Psoas muscle (tissue), 8 donors: ENCODE measurements around the gene KRT31. TPM values are rescaled to one million over a fixed set of nuclear protein-coding genes. Genes with fewer than 3 reads are reported as not detected.
"Not testable (repeated sequence)": the region's sequence is repeated elsewhere in the genome, so short reads cannot be mapped to it uniquely, and the experiment has no call there.

Source experiments
- ATAC-seq, 4 donors: fragments of 200-7000 bp; cut with Tn5 transposase; one replicate each; pipeline ENCODE4 v1.9.1; 2020; ENCODE audit warnings: moderate library complexity in 3 of 4, mild to moderate bottlenecking in 2 of 4
- DNase-seq, 2 donors: peaks; one replicate each; pipeline ENCODE4 v3.0.0-alpha.2; 2020
- H3K27ac ChIP-seq: fragments of 200-600 bp; one replicate; pipeline ENCODE4 v1.8.0; 2022
- H3K27me3 ChIP-seq, 3 donors: fragments of 200-600 bp in 1 of 3; one replicate each; pipeline versions ENCODE4 v1.6.1 to v1.8.0; 2013 to 2022; ENCODE audit warnings: low read length in 2 of 3, mild to moderate bottlenecking in 2 of 3, moderate library complexity in 1 of 3; ENCODE audit not compliant: insufficient read depth in 3 of 3
- H3K36me3 ChIP-seq, 2 donors: fragments of 200-600 bp in 1 of 2; one replicate each; pipeline versions ENCODE4 v1.6.1 to v1.8.0; 2013 to 2022; ENCODE audit warnings: low read depth in 1 of 2, mild to moderate bottlenecking in 1 of 2, moderate library complexity in 1 of 2; ENCODE audit not compliant: insufficient read depth in 1 of 2
- H3K4me1 ChIP-seq: fragments of 200-600 bp; one replicate; pipeline ENCODE4 v1.8.0; 2022
- H3K4me3 ChIP-seq: fragments of 200-600 bp; one replicate; pipeline ENCODE4 v1.8.0; 2022; ENCODE audit warnings: mild to moderate bottlenecking
- H3K9me3 ChIP-seq: fragments of 200-600 bp; one replicate; pipeline ENCODE4 v1.8.0; 2022
- WGBS, 3 donors: extraction: QIAGEN DNeasy Blood & Tissue Kit; methylation state at CpG; one replicate each; pipeline versions ENCODE4 v1.1.6 to v1.1.7; 2013; 5-methylcytosine and 5-hydroxymethylcytosine counted together
- intact Hi-C, 2 donors: fragments of 100-400 bp; cut with DNase I; formaldehyde crosslinking; loops; one replicate each; pipeline versions ENCODE4 v1.11.0 to v1.14.2; 2022
- polyA plus RNA-seq, 3 donors: library from polyadenylated mRNA; stranded (reverse); fragments of 200-250 nt; gene quantifications; one replicate each; pipeline ENCODE4 v1.2.3, GENCODE V29; 2013
- total RNA-seq, 4 donors: library from RNA; stranded (reverse); fragmentation: NEBNext Ultra II Directional in 2 of 4; extraction: Animal tissue kit (Norgen Biotek cat#: 25700) in 2 of 4; gene quantifications; one replicate each; pipeline versions ENCODE4 v1.2.1 to v1.2.4, GENCODE V29; 2021 to 2023
- TF ChIP-seq, protein P1 (sequence below): fragments of 200-600 bp; IDR thresholded peaks from one replicate; pipeline ENCODE4 v1.8.0; 2022; ENCODE audit warnings: antibody characterized with exemption
- donor health status: healthy with polysubstance abuse.
- donor health status: DM: no; HTN: no; CAD: no; lungs with moderate emphysema.
- donor health status: Bipolar disorder and iron deficiency.
- donor health status: healthy.
- donor health status: DM: yes; HTN: yes; CAD: no.
- donor health status: DM: no; HTN: no; CAD: no.
- donor health status: DM: no; HTN: no; CAD: no.
- donor health status: DM: yes; HTN: yes; CAD: no.

KRT31 gene
- total and polyA plus RNA-seq, 7 donors, result 0.18 to 4.6 (median 0.87) TPM

DNA sequence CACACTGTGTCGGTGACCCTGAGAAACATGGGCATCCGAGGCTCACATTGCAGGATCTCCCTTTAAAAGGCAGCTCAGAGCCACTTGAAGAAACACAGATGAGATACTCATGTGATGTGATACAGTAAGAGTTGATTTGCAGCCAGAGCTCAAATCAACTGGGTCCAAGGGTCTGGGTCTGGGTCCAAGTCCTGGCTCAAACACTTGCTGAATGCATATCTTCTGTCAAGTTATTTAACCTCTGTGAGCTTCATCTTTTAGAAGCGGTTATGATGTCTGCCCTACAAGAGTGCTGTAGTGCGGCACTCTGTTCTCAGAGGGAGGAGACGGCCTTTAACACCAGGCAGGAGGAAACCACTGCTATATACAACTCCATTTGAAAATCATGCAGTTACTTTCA is 37.0 kb upstream of the KRT31 start:
- no peak overlapping the region for H3K27ac ChIP-seq
- H3K9me3 ChIP-seq, result no peaks in the 10 kb centered on the region
- TF ChIP-seq, protein P1, sequence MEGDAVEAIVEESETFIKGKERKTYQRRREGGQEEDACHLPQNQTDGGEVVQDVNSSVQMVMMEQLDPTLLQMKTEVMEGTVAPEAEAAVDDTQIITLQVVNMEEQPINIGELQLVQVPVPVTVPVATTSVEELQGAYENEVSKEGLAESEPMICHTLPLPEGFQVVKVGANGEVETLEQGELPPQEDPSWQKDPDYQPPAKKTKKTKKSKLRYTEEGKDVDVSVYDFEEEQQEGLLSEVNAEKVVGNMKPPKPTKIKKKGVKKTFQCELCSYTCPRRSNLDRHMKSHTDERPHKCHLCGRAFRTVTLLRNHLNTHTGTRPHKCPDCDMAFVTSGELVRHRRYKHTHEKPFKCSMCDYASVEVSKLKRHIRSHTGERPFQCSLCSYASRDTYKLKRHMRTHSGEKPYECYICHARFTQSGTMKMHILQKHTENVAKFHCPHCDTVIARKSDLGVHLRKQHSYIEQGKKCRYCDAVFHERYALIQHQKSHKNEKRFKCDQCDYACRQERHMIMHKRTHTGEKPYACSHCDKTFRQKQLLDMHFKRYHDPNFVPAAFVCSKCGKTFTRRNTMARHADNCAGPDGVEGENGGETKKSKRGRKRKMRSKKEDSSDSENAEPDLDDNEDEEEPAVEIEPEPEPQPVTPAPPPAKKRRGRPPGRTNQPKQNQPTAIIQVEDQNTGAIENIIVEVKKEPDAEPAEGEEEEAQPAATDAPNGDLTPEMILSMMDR, result no peak
- H3K4me1 ChIP-seq, result no peaks in the 10 kb centered on the region
- peaks cover 2 to 3% (median 2%) of the 10 kb centered on the region in 3 donors for H3K27me3 ChIP-seq
- intact Hi-C loops, result no loop called here
- H3K4me3 ChIP-seq, result no peak overlapping the region
- H3K36me3 ChIP-seq, result no peaks in the 10 kb centered on the region
- no peak for DNase-seq
- no peak for ATAC-seq
- WGBS, 3 donors, result 58 to 61% (median 59%) methylated on average over 5 of the region's 5 CpGs

DNA sequence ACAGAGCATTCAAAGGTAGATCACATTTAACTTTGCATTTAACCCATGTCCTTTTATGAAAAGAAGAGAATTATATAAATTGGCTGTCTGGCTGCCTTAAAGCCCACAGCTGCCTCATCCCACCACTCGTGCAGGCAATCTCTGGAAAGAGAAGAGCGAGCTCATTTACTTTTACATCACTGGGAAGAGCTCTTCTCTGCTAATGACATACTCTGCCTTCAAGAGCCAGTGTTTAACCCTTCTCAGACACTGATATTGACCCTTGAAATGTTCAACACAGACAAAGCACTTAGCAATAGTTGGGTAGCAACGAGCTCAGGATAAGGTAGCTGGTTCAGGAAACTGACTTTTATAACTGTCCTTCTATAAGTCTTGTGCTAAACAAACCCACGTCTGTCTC is 36.6 kb upstream of the KRT31 start:
- TF ChIP-seq, protein P1, result no peak
- intact Hi-C loops, result no loop called here
- Histone ChIP-seq H3K27me3 (peaks cover 2 to 3% (median 2%) of the 10 kb centered on the region in 3 donors), H3K36me3 (no peaks in the 10 kb centered on the region), H3K4me1 (no peaks in the 10 kb centered on the region), H3K27ac (no peak overlapping the region), H3K9me3 (no peaks in the 10 kb centered on the region), H3K4me3 (no peak overlapping the region)
- DNase-seq (no peak), ATAC-seq (no peak)
- WGBS, 3 donors, result 37 to 54% (median 46%) methylated on average over 4 of the region's 4 CpGs

DNA sequence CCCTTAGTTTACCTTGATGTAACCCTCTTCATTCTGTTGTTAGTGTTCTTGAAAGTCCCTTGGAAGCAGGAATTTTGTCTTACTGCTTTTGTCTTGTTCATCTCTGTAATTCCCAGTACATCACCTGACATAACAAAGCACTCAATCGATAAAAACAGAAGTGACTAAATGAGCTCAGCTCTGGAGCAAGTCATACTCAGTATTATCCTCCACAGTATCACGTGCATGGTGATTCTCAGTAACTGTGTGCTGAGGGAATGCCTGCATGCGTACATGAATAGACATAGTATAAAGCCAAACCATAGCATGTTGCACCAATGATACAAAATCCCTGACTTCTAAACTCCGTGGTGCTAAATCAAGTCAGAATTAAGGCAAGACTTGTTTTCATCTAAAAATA is 36.2 kb upstream of the KRT31 start:
- DNase-seq, result no peak
- no peak for ATAC-seq
- no peak overlapping the region for H3K27ac ChIP-seq
- H3K4me3 ChIP-seq, result no peak overlapping the region
- H3K36me3 ChIP-seq, result no peaks in the 10 kb centered on the region
- H3K27me3 ChIP-seq, result peaks cover 2 to 3% (median 2%) of the 10 kb centered on the region in 3 donors
- intact Hi-C loops, result no loop called here
- TF ChIP-seq, protein P1, result no peak
- no peaks in the 10 kb centered on the region for H3K9me3 ChIP-seq
- no peaks in the 10 kb centered on the region for H3K4me1 ChIP-seq
- 55 to 58% (median 58%) methylated on average over 4 of the region's 4 CpGs for WGBS, 3 donors

DNA sequence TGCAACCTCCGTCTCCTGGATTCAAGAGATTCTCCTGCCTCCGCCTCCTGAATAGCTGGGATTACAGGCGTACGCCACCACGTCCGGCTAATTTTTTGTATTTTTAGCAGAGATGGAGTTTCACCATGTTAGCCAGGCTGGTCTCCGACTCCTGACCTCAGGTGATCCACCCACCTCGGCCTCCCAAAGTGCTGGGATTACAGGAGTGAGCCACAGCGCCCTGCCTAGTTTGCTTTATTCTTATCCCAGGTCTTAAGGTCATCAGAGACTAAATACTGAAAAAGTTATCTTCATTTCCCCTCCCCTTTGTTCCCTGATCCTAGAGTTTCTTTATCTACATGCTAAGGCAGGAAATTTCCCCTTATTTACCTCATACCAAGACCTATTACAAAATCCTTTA is 33.0 kb upstream of the KRT31 start:
- H3K4me1 ChIP-seq, intact Hi-C loops, H3K4me3 ChIP-seq, ATAC-seq, H3K27me3 ChIP-seq, H3K27ac ChIP-seq, H3K36me3 ChIP-seq, DNase-seq, H3K9me3 ChIP-seq: not testable (repeated sequence)
- WGBS, 3 donors, result 79 to 83% (median 80%) methylated on average over 9 of the region's 9 CpGs

DNA sequence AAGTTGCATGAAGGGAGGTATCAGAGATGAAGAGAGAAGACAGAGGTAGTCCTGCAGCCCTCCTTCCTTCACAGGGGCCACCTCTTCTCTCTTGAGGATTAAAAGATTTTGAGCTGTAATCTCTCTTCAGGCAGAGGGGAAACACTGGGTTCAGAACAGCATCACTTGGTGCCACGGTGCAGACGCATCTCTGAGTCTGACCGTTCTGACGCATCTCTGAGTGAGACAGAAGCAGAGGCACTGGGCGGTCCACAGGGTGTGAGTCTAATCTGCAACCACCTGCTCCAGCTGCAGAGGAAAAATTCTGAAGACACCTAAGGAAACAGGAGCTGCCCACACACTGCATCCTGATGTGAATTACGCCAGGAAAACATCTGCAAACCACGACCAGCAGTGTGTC is 32.3 kb upstream of the KRT31 start:
- Histone ChIP-seq H3K4me3 (no peak overlapping the region), H3K4me1 (no peaks in the 10 kb centered on the region), H3K9me3 (no peaks in the 10 kb centered on the region), H3K27ac (no peak overlapping the region), H3K36me3 (no peaks in the 10 kb centered on the region), H3K27me3 (peaks cover 0 to 3% (median 2%) of the 10 kb centered on the region in 3 donors)
- no peak for DNase-seq
- intact Hi-C loops, result no loop called here
- 64 to 72% (median 65%) methylated on average over 7 of the region's 7 CpGs for WGBS, 3 donors
- ATAC-seq, result no peak
- TF ChIP-seq, protein P1, result no peak
